Stimulated activated CD8-positive, alpha-beta memory T cell treated with anti-CD3 and anti-CD28 coated beads, Interleukin-12 subunit alpha, Interleukin-12 subunit beta, amount 100 ng/mL, for 24 hours (primary cell): Measurements from ENCODE around the gene UPP1.
"Not testable (repeated sequence)": the region's sequence is repeated elsewhere in the genome, so short reads cannot be mapped to it uniquely, and the experiment has no call there.

Experiments
- DNase-seq: peaks from one replicate; pipeline ENCODE4 v3.0.0-alpha.2; 2020; ENCODE audit errors: extremely low read depth

UPP1 gene

GRCh38 chr7:48111596-48111995 lies 22.5 kb downstream of the UPP1 start:
- DNase-seq, result no peak

- DNase-seq, result no peak
Measured at GRCh38 chr7:48112401-48113165, 23.5 kb downstream of the UPP1 start.

GRCh38 chr7:48113275-48113674 lies 24.2 kb downstream of the UPP1 start:
- DNase-seq, result no peak

GRCh38 chr7:48114115-48114514 lies 25.1 kb downstream of the UPP1 start:
- DNase-seq, result no peak

GRCh38 chr7:48114589-48114988 lies 25.5 kb downstream of the UPP1 start:
- no peak for DNase-seq

- no peak for DNase-seq
Measured at GRCh38 chr7:48116043-48116442, 27.0 kb downstream of the UPP1 start.

GRCh38 chr7:48118041-48118440 lies 29.0 kb downstream of the UPP1 start:
- DNase-seq, result no peak

GRCh38 chr7:48120536-48120935 lies 31.5 kb downstream of the UPP1 start:
- not testable (repeated sequence) for DNase-seq

GRCh38 chr7:48126037-48126436 lies 37.0 kb downstream of the UPP1 start:
- no peak for DNase-seq

- no peak for DNase-seq
Measured at GRCh38 chr7:48130658-48131108, 41.6 kb downstream of the UPP1 start.

GRCh38 chr7:48132792-48133191 lies 43.7 kb downstream of the UPP1 start:
- DNase-seq, result no peak

- no peak for DNase-seq
Measured at GRCh38 chr7:48139459-48139858, 50.4 kb downstream of the UPP1 start.

GRCh38 chr7:48140001-48140681 lies 51.1 kb downstream of the UPP1 start:
- no peak for DNase-seq

- DNase-seq, result no peak
Measured at GRCh38 chr7:48141521-48141920, 52.5 kb downstream of the UPP1 start.

GRCh38 chr7:48144291-48144768 lies 55.3 kb downstream of the UPP1 start:
- DNase-seq, result no peak

- no peak for DNase-seq
Measured at GRCh38 chr7:48147078-48147591, 58.1 kb downstream of the UPP1 start.

GRCh38 chr7:48147690-48148089 lies 58.6 kb downstream of the UPP1 start:
- DNase-seq, result not testable (repeated sequence)

GRCh38 chr7:48148311-48148710 lies 59.2 kb downstream of the UPP1 start:
- no peak for DNase-seq

GRCh38 chr7:48149058-48149457 lies 60.0 kb downstream of the UPP1 start:
- DNase-seq, result no peak

- no peak for DNase-seq
Measured at GRCh38 chr7:48150086-48150485, 61.0 kb downstream of the UPP1 start.

- no peak for DNase-seq
Measured at GRCh38 chr7:48154792-48155413, 65.8 kb downstream of the UPP1 start.
